ENCODE results near the gene CATSPER1. TPM values are rescaled to one million over a fixed set of nuclear protein-coding genes. Genes with fewer than 3 reads are reported as not detected.

CATSPER1 gene
- total RNA-seq, 4 donors from 2014 or later, result 0.87 TPM; not detected in 3

GRCh38 chr11:65977621-65978390, 48.5 kb downstream of the CATSPER1 start:
- Histone ChIP-seq H3K27me3 (no peaks in the 10 kb centered on the region), H3K36me3 (peaks cover 3 to 70% (median 26%) of the 10 kb centered on the region in 3 donors), H3K4me1 (no peaks in the 10 kb centered on the region), H3K27ac (no peak overlapping the region), H3K4me3 (no peak overlapping the region), H3K9me3 (no peaks in the 10 kb centered on the region)
- DNase-seq (ENCODE audit: low spot score in 2 of 2), result no peak
- 89 to 90% methylated on average over 26 to 28 of the region's 29 CpGs for whole genome bisulfite sequencing, 2 donors
- TF ChIP-seq CTCF (IDR thresholded peaks at IDR 0.05), result no peak
- no peak for TF ChIP-seq POLR2A (IDR thresholded peaks at IDR 0.05)
- TF ChIP-seq EP300 (IDR thresholded peaks at IDR 0.05), result no peak

- TF ChIP-seq EP300 (IDR thresholded peaks at IDR 0.05), result no peak
- no peak for TF ChIP-seq CTCF (IDR thresholded peaks at IDR 0.05)
- no peak for TF ChIP-seq POLR2A (IDR thresholded peaks at IDR 0.05)
- no peak for DNase-seq (ENCODE audit: low spot score in 2 of 2)
- 80% methylated on average over 40 to 43 of the region's 43 CpGs for WGBS, 2 donors
Observed at GRCh38 chr11:65976216-65977176, 49.8 kb downstream of the CATSPER1 start.

GRCh38 chr11:65975771-65976170, 50.5 kb downstream of the CATSPER1 start:
- H3K36me3 ChIP-seq, result peaks cover 3 to 82% (median 26%) of the 10 kb centered on the region in 3 donors

More at GRCh38 chr11:65976216-65977176, 49.8 kb downstream of the CATSPER1 start:
- no peaks in the 10 kb centered on the region for H3K27me3 ChIP-seq
- H3K27ac ChIP-seq, result no peak overlapping the region
- peaks cover 3 to 82% (median 26%) of the 10 kb centered on the region in 3 donors for H3K36me3 ChIP-seq
- H3K4me3 ChIP-seq, result no peak overlapping the region
- H3K4me1 ChIP-seq, result no peaks in the 10 kb centered on the region
- H3K9me3 ChIP-seq, result no peaks in the 10 kb centered on the region

GRCh38 chr11:65973439-65974110, 52.7 kb downstream of the CATSPER1 start:
- no peak for TF ChIP-seq CTCF (IDR thresholded peaks at IDR 0.05)
- TF ChIP-seq POLR2A (IDR thresholded peaks at IDR 0.05), result no peak
- no peak for TF ChIP-seq EP300 (IDR thresholded peaks at IDR 0.05)
- Histone ChIP-seq H3K27ac (no peak overlapping the region), H3K36me3 (peaks cover 6 to 82% (median 25%) of the 10 kb centered on the region in 3 donors)

More at GRCh38 chr11:65975771-65976170, 50.5 kb downstream of the CATSPER1 start:
- Histone ChIP-seq H3K9me3 (no peaks in the 10 kb centered on the region), H3K27me3 (no peaks in the 10 kb centered on the region), H3K27ac (no peak overlapping the region), H3K4me3 (no peak overlapping the region), H3K4me1 (no peaks in the 10 kb centered on the region)
- 93 to 94% methylated on average over 9 of the region's 9 CpGs for WGBS, 2 donors
- no peak for TF ChIP-seq CTCF (IDR thresholded peaks at IDR 0.05)
- no peak for DNase-seq (ENCODE audit: low spot score in 2 of 2)

More at GRCh38 chr11:65973439-65974110, 52.7 kb downstream of the CATSPER1 start:
- WGBS, 2 donors, result 86 to 96% methylated on average over 13 of the region's 13 CpGs
- H3K4me3 ChIP-seq, result no peak overlapping the region
- no peaks in the 10 kb centered on the region for H3K27me3 ChIP-seq
- no peaks in the 10 kb centered on the region for H3K9me3 ChIP-seq
- no peak for DNase-seq (ENCODE audit: low spot score in 2 of 2)
- peaks cover 0 to 4% (median 0%) of the 10 kb centered on the region in 4 donors for H3K4me1 ChIP-seq
